ENCODE measurements around the gene EFCAB7.

- TF ChIP-seq ZNF326 (CRISPR knock-in tag; IDR thresholded peaks at IDR 0.05; ENCODE audit: borderline replicate concordance) (no peak), SMYD3 (CRISPR knock-in tag; IDR thresholded peaks at IDR 0.05) (no peak), YY1 (IDR thresholded peaks at IDR 0.05; ENCODE audit: insufficient read depth, insufficient replicate concordance, low read depth, low read length) (no peak)
Observed at GRCh38 chr1:63487336-63488065, 35.8 kb upstream of the EFCAB7 start.
